ENCODE results near the gene RASGEF1C.
"Not testable (repeated sequence)": the region's sequence is repeated elsewhere in the genome, so short reads cannot be mapped to it uniquely, and the experiment has no call there.

RASGEF1C gene

DNA sequence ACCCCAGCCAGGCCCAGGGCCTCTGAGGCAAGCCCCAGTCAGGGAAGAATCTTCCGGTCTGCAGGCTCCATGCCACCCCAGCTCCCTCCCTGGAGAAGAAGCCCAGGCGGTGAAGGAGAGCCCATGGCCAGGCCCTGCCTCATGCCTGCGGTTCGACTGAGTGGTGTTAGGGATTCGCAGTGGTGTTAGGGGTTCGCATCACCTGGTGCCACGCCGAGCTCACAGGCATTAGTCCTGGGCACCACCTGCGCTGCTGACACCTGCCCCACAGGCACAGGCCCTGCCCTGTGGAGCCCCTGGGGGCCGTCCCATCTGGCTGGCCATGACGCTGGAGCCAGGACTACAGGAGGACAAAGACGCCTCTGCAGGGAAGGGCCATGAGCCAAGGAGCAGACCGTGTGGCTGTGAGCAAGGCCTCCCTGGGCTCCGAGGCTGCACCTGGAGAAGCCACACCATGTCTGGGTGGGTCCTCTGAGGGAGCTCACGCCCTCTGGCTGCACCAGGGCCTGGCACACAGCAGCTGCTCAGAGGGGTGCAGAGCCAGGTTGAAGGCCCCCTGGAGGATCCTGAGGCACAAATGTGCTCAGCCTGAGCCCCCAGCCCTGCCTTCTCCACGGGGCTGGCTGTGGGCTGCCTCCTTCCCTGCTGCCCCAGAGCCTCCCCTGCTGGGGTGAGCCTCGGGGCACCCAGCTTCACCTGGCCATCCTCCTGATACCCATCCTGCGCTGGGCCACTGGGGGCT is 109.8 kb downstream of the RASGEF1C start:
- DNase-seq = no peak

DNA sequence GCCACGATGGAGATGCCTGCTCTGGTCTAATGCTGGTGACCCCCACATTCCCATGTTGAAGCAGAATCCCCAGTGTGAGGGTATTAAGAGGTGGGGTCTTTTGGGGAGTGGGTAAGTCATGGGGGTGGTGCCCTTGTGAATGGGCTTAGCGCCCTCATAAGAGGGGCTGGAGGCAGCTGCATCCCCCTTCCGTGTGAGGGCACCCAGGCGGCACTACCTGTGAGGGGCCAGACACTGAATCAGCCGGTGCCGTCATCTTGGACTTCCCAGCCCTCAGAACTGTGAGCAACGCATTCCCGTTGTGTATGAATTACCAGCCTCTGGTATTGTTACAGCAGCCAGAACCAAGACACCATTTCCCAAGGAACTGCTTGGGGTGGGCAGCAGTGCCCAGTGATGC is 110.5 kb downstream of the RASGEF1C start:
- no peak for DNase-seq

DNA sequence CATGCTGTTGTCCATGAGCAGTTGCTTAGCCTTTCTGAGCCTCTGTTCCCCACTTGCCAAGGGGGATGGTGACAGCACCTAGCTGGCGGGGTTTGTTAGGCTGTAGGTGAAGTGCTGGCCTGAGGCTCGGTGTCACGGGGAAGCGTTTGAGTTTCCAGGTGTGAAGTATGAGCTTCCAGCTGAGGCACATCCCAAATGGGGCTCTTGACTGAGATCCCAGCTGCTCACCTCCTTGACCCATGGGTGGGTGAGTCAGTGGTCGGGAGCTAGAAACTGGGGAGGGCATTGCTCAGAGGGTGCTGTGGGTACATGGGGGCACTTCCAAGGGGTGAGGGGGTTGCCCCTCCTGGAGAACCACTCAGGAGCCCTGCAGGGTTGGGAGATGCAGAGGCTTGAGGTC is 111.1 kb downstream of the RASGEF1C start:
- no peak for DNase-seq

DNA sequence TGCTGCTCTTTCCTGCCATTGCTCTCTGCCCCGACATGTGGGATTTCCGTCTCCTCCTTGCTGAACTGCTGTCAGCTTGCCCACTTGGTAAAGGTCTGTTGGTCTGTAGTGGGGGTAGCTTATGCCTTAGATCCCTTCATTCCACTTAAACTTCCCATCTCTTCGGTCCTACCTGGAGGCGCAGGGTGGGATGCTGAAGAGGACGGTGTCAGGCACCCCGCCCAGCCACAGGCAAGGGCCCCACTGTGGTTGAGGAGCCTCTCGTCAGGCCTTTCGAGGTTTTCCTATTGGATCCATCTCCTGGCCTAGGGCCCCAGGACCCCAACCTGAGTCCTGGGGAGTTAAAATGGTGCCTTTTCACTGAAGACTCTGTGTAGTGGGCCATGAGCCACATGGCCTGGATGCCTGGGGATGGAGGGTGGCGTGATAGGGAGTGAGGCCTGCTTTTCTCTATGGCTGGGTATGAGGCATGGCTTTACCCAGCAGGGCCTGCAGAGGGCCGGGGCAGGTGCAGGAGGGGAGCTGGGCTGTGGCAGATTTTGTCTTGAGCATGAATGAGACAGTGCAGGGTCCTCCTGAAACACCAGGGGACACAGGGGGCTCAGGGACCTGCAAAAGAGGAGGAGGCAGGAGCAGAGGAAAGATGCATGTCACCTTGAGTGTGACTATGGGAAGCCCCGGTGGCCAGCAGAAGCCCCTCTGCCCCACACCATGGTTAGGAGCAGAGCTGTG is 111.7 kb downstream of the RASGEF1C start:
- DNase-seq = no peak

DNA sequence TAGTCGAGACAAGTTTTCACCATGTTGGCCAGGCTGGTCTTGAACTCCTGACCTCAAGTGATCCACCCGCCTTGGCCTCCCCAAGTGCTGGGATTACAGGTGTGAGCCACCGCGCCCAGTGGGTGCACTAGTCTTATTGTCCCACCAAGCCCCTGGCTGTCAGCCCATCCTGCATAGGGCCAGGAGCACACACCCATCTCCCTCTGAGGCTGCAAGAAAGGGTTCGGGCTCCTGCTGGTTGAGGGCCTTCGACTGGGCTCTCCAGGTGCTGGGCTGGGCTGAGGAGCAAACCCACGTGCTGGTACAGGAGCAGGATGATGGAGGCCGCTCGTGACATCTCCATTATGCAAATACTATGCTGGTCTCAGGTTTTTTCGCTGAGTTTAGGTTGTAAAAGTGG is 112.4 kb downstream of the RASGEF1C start:
- DNase-seq = no peak

DNA sequence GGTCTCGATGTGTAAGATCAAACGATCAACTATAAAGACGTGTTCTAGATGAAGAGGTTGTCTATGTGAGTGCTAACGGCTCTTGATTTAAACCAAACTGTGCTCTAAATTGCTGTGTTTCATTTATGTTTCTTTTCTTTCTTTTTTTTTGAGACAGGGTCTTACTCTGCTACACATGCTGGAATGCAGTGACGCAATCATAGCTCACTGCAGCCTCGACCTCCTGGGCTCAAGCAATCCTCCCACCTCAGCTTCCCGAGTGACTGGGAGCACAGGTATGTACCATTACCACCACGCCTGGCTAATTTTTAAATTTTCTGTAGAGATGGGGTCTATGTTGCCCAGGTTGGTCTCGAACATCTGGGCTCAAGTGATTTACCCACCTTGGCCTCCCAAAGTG is 113.5 kb downstream of the RASGEF1C start:
- DNase-seq = no peak

DNA sequence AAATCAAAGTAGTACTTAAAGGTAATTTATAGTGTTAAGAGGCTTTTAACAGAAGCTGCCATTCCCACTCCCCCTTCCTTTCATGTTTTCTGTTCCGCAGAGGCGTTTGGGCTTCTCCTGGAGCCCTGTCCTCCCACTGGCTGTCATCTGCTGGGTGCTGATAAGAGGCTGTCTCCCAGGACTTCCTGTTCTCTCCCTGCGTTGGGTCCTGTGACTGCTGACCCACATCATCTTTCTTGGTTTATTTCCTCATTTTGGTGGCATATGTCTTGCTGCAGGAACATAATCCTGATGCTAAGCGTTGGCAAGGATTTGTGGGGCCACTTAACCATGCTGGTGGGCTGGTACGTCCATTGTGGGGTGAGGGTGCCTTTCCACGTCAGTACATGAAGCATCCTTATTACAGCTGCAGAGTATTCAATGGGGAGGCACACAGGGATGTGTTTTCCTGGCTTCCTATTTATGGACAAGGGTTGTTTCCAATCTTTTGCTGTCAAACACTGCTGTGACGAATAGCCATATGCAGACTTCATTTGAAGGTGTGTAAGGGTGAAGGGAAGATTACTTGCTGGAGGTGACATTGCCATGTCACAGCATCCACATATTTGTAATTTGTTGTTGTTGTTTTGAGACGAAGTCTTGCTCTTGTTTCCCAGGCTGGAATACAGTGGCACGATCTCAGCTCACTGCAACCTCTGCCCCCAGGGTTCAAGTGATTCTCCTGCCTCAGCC is 115.2 kb downstream of the RASGEF1C start:
- no peak for DNase-seq

DNA sequence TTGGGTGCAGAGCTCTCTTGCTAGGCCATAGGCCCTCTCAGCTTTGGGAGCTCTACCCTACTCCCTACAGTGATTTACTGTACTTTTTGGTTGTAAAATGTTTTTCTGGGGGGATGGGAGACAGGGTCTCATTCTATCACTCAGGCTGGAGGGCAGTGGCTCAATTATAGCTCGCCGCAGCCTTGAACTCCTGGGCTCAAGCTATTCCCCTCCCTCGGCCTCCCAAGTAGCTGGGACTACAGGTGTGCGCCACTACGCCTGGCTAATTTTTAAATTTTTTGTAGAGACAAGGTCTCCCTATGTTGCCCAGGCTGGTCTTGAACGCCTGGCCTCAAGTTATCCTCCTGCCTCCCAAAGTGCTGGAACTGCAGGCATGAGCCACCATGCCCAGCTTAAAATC is 115.8 kb downstream of the RASGEF1C start:
- no peak for DNase-seq

DNA sequence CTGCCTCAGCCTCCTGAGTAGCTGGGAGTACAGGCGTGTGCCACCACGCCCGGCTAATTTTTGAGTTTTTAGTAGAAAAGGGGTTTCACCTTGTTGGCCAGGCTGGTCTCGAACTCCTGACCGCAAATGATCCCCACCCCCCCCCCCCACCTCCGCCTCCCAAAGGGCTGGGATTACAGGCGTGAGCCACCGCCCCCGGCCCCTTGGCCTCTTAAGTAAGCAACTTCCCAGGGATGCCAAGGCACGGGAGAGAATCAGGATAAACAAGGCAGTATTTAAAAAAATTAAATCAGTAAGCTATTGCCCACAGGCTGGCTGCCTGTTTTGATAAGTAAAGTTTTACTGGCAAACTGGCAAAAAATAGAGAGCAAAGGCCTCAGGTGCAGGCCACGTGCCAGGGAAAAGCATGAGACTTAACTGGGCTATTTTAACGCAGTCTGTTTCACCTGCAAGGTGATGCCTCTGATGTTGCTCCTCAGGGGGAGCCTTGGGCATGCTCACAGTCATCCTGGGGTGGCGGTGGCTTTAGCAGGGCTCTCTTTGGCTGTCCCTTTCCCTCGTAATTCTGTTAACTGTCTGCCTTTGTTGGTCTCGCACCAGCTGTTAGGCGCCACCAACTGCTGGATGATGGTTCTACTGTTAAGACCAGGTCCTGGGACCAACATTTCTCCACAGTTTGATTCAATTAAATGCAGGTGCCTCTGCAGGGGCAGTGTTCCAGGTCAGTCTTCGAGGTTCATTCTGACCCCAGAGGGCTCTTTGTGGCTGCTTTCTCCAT is 118.1 kb downstream of the RASGEF1C start:
- peak; percentile 25 for DNase-seq

DNA sequence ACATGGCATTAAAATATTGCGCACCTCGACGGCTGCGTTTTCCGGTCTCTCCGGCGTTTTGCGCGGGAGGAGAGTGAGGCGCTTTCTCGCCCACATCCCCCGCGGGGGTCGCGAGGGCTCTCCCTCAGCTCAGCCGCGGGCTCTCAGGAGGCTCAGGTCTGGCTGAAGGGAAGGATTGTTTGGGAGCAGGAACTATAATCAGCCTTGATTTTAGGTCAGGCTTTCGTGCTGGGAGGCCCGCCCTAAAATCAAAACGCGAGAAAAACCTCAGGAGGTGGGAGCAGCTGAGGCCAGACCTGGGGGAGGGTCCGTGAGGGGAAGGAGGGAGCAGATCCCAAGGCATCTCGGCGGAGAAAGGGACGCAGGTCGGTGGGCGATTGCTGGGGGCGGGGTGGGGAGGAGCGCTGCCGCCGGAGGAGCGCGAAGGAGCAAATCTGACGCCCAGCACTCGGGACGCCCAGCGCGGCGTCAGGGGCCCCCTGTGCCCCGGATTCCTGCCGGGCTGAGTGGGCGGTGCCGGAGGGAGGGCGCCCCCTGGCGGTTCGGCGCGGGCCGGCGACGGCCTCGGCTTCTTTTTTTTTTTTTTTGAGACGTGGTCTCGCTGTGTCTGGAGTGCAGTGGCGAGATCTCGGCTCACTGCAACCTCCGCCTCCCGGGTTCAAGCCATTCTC is 118.8 kb downstream of the RASGEF1C start:
- DNase-seq = peak; percentile 80

DNA sequence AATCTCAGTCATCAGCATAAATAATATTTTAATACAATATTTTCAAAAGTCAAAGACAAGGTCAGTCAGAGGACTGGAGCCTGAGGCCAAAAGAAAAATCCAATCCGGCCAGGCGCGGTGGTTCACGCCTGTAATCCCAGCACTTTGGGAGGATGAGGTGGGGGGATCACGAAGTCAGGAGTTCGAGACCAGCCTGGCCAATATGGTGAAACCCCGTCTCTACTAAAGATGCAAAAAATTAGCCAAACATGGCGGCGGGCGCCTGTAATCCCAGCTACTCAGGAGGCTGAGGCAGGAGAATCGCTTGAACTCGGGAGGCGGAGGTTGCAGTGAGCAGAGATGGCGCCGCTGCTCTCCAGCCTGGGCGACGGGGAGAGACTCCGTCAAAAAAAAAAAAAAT is 119.4 kb downstream of the RASGEF1C start:
- not testable (repeated sequence) for DNase-seq

DNA sequence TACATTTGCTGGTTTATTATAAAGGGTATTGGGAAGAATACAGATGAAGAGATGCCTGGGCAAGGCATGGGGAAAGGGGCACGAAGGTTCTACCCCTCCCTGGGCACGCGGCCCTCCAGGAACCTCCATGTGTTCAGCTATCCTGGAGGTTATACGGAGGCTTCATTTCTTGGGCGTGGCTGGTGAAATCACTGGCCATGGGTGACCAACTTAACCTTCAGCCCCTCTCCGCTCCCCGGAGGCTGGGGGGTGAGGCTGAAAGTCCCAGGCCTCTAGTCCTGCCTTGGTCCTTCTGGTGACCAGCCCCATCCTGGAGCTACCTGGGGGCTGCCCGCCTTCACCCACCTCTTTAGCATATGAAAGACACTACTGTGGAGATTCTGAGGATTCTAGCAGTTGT is 120.5 kb downstream of the RASGEF1C start:
- DNase-seq = no peak

DNA sequence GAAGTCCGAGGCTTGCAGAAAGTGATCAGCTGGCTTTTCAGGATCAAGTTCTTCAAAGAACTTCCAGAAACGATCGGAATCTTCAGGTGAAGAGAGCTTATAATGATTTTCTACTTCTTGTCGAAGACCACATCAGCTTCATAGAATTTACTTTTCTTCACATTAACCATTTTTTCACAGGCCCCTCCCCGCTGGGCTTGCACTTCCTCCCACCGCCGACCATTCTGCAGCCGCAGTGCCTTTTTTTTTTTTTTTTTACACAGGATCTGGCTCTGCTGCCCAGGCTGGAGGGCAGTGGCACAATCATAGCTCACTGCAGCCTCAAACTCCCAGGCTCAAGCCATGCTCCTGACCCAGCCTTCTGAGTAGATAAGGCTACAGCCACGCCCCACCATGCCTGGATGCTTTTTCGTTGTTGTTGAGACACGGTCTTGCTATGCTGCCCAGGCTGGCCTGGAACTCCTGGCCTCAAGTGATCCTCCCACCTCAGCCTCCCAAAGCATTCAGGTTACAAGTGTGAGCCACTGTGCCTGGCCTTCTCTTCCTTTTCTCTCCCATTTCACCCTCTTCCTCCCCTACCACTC is 122.1 kb downstream of the RASGEF1C start:
- no peak for DNase-seq

DNA sequence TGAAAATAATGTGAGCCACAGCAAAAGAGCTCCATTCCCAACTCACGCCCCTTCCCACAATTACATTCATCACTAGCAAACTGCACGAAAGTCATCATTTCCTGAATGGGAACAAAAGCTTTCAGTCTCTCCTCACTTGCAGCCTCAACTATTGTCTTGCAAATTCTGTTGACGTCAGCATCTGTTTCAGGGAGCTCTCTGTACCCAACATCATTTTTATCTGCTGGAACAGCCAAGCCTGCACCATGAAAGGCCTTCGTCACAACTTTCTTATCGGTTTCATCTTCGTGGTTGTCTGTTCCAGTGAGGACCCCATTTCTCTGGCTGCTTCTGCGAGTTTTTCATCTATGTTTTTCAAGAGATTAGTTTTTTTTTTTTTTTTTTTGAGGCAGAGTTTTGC is 123.2 kb downstream of the RASGEF1C start:
- DNase-seq = no peak

DNA sequence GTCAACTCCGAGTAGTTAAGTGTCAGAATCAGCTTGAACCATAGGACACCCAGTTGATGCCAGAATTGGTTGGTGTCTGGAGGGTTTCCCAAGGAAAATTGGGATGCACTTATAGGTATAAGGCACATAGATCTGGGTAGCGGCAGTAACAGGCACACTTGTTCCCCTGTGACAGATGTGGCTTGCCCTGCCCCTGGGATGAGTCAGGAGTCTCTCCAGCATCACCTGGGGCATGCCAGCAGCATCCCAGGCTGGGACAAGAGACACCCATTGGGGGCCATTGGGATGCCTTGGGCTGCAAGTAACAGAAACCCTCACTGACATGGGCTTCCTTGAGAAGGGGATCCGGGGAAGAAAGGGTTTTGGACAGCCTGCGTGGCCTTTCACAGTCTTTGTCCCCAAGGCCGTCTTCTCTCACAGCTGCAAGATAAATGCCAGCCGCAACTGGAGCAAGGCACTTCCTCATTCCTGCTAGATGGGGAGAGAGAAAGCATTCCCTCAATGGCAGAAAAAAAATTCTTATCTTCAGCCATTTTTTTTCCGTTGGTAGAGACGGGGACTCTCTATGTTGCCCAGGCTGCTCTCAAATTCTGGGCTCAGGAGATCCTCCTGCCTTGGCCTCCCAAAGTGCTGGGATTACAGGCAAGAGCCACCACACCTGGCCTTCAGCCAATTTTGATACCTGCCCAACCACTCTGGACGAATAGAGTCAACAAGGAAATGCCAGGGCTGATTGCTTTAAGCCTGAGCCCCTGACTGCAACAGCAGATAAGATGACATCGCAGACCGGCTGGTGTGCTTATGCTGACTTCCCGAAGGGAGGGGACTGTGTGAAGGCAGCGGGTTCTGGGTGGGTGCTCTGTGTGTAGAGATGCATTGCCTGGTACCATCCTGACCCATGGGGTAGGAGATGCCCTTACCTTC is 124.1 kb downstream of the RASGEF1C start:
- no peak for DNase-seq

DNA sequence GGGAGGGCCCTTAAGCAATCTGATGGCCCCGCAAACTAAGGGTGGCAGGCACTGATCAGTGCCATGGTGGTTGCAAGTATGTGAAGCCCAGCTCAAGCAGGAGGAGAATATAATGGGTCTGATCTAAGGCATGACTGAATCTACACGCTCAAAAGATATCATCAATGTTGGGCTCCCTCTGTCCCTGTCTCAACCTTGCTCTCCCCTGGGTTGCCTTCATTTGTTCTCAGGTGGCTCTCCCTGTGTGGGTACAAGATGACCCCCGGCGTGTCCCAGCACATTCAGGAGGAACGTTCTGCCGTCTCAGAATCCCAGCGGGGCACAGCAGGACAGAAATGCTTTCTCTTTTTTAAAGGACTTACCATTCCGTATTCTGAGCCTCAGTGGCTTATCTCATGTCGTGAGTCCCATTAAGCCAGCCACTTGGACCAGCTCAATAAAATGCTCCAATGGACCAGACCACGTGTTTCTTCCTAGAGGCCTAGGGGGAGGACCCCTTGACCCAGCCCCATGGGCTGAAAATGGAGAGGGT is 125.4 kb downstream of the RASGEF1C start:
- no peak for DNase-seq

DNA sequence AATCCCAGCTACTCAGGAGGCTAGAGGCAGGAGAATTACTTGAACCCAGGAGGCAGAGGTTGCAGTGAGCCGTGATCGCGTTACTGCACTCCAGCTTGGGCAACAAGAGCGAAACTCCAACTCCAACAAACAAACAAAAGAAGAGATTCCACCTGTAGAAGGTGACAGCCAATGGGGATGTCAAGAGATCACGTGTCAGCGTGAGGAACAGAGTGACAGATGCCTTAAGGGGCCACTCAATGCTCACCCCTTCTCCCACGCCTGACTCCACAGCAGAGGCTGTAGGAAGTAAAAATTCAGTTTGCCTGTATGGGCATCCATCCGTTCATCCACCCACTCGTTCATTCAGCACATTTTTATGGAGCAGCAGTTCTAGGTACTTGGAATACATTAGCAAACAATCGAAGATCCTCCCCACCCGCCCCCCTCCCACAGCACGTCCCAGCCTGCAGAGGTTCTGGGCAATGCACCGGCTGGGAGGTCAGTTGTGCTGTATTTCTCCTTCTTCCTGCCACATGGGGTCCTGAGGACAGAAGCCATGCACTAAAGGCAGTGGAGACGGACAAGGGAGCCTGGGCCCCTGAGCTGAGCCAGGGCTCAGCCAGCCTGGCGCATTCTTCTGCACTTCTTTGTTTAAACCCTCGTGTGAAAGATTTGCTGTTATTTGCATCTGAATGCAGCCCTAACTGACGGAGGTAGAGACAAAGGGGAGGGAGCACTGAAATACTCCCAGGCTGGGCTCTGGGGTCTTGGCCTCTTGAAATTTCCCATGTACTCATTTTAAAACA is 126.2 kb downstream of the RASGEF1C start:
- no peak for DNase-seq

DNA sequence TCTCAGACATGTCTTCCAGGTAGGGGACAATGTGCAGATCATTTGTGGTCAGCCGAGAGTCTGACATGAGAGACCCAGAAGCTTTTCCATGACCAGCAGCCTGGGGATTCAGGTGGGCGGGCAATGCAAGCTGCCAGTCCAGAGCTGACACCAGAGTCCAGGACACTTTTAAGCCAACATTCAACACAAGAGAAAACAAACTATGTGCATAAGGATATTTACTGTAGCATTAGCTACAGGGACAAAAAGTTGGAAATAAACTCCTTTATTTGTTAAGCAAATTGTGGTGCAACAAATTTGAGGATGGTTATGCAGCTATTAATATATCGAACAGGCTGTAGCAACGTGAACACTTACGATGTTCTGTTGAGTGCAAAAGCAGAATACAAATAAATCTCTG is 127.5 kb downstream of the RASGEF1C start:
- no peak for DNase-seq

DNA sequence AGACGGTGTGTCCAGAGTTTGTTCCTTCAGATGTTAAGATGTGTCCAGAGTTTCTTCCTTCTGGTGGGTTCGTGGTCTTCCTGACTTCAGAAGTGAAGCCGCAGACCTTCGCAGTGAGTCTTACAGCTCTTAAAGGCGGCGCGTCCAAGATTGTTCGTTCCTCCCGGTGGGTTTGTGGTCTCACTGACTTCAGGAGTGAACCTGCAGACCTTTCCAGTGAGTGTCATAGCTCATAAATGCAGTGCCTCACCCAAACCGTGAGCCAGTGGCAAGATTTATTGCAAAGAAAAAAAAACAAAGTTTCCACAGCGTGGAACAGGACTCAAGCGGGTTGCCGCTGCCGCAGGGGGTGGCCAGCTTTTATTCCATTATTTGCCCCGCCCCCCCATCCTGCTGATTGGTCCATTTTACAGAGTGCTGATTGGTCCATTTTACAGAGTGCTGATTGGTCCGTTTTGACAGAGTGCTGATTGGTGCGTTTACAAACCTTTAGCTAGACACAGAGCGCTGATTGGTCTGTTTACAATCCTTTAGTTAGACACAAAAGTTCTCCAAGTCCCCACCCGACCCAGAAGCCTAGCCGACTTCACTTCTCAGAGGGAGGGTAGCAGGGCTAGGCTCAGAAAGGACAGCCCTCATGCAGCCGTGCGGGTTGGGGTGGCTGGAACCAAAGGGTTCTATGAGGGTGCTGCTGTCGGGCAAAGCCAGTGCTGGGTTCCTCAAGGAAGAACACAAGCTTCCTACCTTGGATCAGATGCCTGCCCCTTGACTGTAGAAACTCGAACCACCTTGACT is 128.3 kb downstream of the RASGEF1C start:
- no peak for DNase-seq

All from fibroblast of skin of right biceps (primary cell).